ENCODE measurements around the gene ZDHHC14.

Gene ZDHHC14

GRCh38 chr6:157653521-157653920, 272.5 kb downstream of the ZDHHC14 start:
- DNase-seq = no peak

GRCh38 chr6:157655139-157655538, 274.1 kb downstream of the ZDHHC14 start:
- no peak for DNase-seq

DNA sequence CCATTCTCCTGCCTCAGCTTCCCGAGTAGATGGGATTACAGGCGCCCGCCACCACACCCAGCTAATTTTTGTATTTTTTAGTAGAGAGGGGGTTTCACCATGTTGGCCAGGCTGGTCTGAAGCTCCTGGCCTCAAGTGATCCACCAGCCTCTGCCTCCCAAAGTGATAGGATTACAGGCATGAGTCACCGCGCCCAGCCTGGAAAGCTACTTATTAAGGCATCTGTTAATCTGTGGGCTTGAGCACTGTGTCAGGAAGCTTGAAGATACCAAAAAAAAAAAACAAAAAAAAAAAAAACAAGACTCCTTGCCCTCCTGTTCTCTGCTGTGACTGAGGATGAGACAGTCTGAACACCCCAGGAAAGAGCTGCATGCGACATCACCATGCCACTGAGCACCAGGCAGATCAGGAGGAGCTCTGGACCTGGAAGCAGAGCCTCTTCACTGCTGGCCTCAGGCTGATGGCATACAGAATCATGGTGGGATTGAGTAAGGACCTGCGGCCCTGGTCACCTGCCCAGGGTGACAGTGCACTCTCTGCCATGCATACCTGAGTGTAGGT, 275.5 kb downstream of the ZDHHC14 start:
- DNase-seq = no peak

DNA sequence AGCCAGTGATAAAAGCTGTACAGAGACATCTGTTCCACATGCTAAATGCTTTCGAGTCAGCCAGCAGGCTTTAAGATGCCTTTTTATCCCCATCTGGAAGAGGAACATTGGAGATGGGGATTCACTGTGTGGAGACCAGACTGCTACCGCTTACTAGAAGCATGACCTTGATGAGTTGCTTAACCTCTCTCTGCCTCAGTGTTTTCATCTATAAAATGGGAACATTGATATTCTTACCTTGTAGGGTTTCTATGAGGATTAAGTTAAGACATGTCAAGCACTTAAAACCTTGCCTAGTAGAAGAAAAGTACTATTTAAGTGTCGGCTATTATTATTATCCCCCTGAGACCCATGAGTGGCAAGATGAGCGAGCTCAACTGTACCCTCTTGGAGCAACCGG, 276.8 kb downstream of the ZDHHC14 start:
- no peak for DNase-seq

DNA sequence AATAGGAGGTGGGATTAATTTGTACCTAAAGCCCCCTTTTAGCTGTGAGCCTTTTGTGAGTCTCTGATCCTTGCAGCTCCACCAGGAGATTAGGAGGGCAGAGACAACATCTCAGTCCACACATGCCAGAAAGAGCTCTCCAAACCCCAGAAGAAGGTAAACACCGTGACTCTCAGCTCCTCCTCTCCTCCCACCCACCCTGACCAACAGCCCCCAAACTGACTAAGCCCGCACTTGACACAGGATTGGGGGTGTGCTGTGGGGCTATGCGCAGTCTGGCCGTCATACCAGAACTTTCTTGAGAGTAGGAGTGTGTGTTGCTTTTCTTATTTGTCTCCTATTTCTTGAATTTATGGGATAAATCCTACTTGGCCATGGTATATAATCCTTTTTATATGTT, 277.3 kb downstream of the ZDHHC14 start:
- no peak for DNase-seq

DNA sequence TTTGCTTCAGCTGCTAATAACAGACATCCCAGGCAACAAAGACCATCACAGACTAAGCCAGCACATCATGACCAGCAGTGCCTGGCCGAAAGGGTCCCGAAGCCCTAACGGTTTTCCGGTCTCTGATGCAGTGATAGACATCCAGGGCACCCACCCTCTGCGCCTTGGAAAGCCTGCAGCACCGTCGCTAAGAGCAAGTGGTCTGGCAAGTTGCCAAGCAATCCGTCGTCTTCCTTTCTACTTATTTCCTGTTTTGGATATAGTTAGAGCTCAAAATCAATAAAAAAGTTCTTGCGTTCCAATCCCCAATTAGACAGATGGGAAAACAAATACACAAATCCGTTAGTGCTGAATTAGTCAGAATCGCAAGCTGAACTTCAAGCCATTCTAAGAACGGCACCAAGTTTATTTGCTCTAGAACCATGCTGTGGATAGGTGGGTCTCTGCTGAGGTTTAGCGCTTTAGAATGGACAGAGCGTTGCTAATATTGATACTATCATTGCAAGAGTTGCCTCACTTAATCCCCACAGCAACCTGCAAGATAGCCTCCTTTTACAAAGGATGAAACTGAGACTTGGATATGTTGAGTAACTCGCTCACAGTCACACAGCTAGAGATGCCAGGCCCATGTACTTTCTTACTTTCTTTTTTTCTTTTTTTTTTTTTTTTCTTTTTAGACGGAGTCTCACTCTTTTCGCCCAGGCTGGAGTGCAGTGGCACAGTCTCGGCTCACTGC, 278.7 kb downstream of the ZDHHC14 start:
- DNase-seq = no peak

DNA sequence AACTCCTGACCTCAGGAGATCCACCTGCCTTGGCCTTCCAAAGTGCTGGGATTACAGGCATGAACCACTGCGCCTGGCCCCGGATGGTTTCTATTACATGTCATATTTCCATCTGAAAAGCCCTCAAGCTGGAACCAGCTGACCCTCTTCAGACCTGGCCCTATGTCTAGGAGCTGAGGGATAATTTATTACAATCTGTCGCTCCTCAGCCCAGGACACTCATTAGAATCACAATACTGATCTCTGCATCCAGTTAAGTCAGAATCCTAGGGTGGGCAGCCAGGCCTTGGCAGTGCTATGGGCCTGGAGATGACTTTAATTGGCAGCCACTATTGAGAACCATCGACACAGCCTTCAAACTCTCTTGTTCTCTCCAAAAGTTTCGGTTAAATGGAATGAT, 279.4 kb downstream of the ZDHHC14 start:
- no peak for DNase-seq

DNA sequence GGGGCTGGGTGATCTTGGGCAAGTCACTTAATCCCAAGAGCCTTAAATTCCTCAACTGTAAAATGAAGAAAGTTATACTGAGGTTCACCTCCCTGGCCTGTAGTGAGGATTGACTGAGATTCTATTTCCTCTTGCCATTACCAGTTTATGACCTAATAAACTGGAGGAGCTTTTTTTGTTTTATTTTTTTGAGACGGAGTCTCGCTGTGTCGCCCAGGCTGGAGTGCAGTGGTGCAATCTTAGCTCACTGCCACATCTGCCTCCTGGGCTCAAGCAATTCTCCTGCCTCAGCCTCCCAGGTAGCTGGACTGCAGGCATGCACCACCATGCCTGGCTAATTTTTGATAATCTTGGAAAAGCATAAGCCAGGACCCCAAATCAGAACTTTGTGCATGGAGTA, 280.7 kb downstream of the ZDHHC14 start:
- DNase-seq = no peak

DNA sequence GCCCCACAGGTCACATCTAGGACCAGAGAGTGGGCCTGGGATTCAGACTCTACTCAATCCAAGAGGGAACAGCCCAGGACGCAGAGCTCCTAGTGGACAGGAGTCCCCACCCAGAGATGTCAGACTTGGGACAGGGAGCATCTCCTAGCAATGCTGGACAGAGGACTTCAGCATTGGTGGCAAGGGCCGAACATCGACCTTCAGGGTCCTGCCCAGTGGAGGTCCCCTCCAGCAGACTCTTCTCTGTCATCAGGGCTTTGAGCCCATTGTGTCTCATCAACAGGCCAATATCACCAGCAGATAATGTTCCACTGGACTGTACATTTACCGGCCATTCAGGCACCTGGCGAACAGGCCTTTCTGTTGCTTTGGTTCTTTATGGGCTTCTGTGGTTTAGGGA, 282.3 kb downstream of the ZDHHC14 start:
- no peak for DNase-seq

- DNase-seq = no peak
Observed at GRCh38 chr6:157665180-157665579, 284.2 kb downstream of the ZDHHC14 start.

- DNase-seq = no peak
Observed at GRCh38 chr6:157666729-157667128, 285.7 kb downstream of the ZDHHC14 start.

DNA sequence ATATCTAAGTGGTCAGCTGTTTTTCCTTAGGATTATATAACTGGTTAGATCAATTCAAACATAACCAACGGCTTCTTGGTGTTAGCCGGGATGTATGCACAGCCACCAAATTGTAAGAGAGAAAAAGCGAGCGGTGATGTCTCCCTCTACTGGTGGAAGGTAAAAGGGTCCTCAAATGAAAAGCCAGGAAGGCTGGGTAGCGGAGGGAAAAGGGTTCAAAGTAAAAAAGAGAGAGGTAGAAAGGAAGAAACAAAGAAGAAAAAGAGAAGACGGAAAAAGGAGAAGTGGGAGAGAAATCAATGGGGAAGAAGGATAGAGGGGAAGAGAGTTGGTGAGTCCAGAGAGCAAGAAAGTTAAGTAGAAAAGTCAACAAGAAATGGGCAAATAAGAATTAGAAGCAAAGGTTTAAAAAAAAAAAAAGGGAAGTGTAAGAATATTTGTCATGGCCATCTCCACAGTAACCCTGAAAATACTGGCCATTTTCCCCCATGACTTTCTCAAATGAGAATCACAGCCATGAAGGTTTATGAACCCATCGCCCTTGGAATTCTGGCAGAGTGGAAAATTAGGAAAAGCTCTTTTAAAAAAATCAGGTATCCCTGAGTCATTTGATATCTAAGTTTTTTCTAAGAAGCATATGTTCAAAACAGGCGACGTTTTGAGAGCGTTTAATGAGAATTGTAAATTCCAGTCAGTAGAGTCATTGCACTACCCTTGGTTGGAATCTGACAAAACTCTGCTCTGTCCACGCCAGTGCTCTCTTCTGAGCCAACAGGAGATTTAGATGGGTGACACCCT, 286.4 kb downstream of the ZDHHC14 start:
- peak; percentile 67 for DNase-seq

- DNase-seq = peak; percentile 18
Observed at GRCh38 chr6:157668009-157668401, 287.0 kb downstream of the ZDHHC14 start.

DNA sequence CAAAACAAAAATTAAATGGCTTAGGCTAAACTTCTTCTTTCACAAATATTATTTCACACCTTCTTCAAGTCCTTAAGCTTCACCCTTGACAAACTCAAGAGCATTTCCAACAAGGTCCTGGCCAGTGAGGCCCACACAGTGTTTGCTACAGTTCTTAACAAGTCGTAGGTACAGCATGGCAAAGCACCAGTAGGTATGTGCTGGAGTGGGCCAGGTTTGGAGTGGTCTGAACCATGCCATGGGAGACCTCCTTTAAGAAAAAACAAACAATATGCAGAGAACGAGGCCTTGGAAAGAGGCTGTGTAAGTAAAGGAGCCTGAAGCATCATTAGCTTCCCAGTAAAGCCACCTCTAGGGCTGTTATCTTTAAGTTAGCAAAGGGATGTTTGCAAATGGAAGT, 287.7 kb downstream of the ZDHHC14 start:
- no peak for DNase-seq

- DNase-seq = no peak
Observed at GRCh38 chr6:157669323-157669722, 288.3 kb downstream of the ZDHHC14 start.

DNA sequence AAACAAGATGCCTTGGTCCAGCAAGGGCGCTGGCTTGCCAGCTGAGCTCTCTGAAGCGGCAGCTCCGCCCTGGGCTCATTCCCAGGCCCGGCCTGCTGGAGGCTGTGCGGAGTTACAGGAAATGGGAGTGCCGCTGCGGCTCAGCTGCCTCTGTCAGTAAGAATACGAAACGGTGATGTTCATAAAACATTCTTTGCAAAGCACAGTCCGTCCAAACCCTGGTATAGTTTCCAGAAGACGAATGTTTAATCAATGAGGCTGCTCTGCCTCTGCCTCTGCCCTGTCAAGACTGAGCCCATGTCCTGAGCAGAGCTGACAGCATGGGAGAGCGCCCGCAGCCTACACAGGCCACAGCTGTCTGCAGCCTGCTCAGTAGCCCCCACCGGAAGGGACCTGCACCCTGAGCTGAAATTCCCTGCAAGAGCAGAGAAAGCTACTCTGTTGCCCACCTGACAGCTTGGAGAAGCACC, 288.8 kb downstream of the ZDHHC14 start:
- DNase-seq = no peak

- no peak for DNase-seq
Observed at GRCh38 chr6:157670466-157671186, 289.6 kb downstream of the ZDHHC14 start.

DNA sequence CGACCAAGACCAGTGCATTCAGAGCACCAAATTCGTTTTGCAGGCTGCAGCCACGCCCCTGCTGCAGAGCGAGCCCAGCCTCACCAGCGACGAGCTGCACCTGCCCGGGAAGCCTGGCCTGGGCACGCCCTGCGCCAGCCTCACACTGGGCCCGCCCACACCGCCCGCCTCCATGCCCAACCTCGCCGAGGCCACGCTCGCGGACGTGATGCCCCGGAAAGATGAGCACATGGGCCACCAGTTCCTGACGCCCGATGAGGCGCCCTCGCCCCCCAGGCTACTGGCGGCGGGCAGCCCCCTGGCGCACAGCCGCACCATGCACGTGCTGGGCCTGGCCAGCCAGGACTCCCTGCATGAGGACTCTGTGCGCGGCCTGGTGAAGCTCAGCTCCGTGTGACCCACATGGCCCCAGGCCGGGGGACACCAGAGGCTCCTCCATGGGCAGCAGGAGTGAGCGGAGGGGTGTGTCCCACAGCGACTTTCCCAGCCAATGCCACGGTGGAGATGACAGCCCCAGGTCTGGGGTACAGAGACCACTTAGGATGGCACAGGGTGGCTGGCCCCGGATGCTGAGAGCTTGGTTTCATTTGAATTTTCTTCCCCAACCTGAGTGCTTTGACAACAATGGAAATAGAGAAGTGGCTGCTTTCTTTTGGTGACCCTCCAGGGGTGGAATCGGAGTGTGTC, 291.9 kb downstream of the ZDHHC14 start:
- DNase-seq = no peak

DNA sequence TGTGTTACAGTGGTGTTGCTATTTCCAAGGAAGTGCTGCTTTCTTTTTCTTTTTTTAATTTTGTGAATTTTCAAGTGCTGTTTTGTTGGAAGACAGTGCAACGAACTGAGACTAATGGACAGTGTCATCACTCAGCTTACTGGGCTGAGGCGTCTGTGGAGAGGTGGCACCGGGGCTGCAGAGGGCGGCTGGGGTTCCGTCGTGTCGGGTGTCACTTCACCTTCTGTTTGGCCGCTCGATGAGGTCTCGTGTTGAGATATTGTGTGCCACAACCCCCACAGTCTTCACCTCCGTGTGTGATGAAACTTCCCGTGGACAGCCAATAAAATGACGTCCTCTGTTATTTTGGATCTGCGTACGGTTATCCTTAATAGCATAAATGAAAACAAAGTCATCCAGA, 292.6 kb downstream of the ZDHHC14 start:
- DNase-seq = no peak

DNA sequence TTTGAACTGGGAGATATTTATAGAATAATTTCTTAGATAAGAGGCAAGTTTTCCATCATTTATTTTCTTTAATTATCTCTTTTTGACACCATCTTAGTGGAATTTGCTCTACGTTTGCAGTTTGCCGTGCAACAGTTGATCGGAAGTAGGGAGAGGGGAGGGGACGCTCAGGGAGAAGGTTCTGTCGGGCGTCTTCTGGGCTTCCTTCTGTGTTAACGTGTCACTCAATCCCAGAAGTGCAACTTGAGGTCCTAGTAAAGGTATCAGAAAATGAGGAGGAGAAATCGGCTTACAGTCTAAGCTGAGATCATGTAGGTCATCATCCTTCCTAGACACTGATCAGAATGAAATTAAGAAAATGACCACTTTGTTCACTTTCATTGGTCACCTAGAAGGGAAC, 293.1 kb downstream of the ZDHHC14 start:
- DNase-seq = no peak

DNA sequence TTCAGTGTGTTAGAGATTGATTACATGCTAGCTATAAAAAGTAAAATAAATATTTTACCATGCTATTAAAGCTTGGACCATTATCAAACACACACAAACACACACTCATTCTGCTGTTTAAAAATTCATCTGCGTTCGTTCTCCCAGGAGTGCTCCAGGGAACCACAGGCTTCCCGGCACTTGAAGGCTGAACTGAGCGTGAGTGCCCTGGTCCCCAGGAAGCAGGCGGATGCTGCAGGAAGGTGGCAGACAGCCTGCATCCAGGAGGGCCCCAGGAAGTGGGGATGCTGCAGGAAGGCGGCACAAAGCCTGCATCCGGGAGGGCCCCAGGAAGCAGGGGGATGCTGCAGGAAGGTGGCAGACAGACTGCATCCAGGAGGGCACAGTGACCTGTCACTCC, 294.8 kb downstream of the ZDHHC14 start:
- no peak for DNase-seq

- no peak for DNase-seq
Observed at GRCh38 chr6:157676241-157676640, 295.3 kb downstream of the ZDHHC14 start.

- no peak for DNase-seq
Observed at GRCh38 chr6:157677235-157677634, 296.2 kb downstream of the ZDHHC14 start.
